GM23248 (cell line): ENCODE results near the gene EME2.

ENCODE experiments used
- EZH2 ChIP-seq: fragments of 200-600 bp; sonication (generic); IDR thresholded peaks from 2 replicates; pipeline ENCODE4 v1.6.1; 2018; ENCODE audit warnings: antibody characterized with exemption, mild to moderate bottlenecking; ENCODE audit not compliant: insufficient read depth, poor library complexity, severe bottlenecking
- EZH2phosphoT487 ChIP-seq: fragments of 200-600 bp; sonication (generic); IDR thresholded peaks from 2 replicates; pipeline ENCODE4 v1.6.1; 2018; ENCODE audit warnings: antibody characterized with exemption, moderate library complexity, mild to moderate bottlenecking, low read depth; ENCODE audit not compliant: insufficient read depth

DNA sequence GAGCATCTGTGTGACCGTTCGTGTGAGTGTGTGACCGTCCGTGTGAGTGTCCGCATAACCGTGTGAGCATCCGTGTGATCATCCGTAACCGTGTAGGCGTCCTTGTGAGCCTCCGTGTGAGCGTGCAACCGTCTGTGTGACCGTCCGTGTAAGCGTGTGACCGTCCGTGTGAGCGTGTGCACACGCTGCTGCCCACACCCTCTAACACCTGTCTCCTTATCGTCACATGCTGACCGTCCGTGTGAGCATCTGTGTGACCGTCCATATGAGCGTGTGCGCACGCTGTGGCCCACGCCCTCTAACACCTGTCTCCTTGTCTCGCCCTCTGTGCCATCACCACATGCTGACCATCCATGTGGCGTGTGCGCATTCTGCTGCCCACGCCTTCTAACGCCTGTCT lies 32.4 kb upstream of the EME2 start:
- TF ChIP-seq EZH2 (no peak), EZH2phosphoT487 (no peak)
